Breast epithelium (tissue), 4 donors: ENCODE measurements around the gene CCDC34. TPM values are rescaled to one million over a fixed set of nuclear protein-coding genes. Genes with fewer than 3 reads are reported as not detected.
A peak's percentile ranks its signal among the peaks of the same experiment; 100 is the strongest.
"Not testable (repeated sequence)": the region's sequence is repeated elsewhere in the genome, so short reads cannot be mapped to it uniquely, and the experiment has no call there.

Source experiments
- DNase-seq, 2 donors: peaks; one replicate each; pipeline ENCODE4 v3.0.0-alpha.2; 2019; ENCODE audit warnings: low spot score in 2 of 2
- H3K27ac ChIP-seq, 2 donors: fragments of 200-600 bp; sonication (generic) in 1 of 2; one replicate each; pipeline ENCODE4 v1.5.1; 2016 to 2019; ENCODE audit warnings: mild to moderate bottlenecking in 1 of 2
- H3K27me3 ChIP-seq, 2 donors: fragments of 200-600 bp; sonication (generic) in 1 of 2; one replicate each; pipeline versions ENCODE4 v1.5.1 to v1.6.0; 2017 to 2019; ENCODE audit warnings: control low read depth in 1 of 2, mild to moderate bottlenecking in 1 of 2
- H3K36me3 ChIP-seq: fragments of 200-600 bp; one replicate; pipeline ENCODE4 v1.5.1; 2019
- H3K4me1 ChIP-seq, 2 donors: fragments of 200-600 bp; sonication (generic); one replicate each; pipeline ENCODE4 v1.5.1; 2016 to 2019; ENCODE audit warnings: control low read depth in 1 of 2
- H3K4me3 ChIP-seq, 3 donors: fragments of 200-600 bp; sonication (generic); 1 replicate in 2 of 3; 2 replicates in 1 of 3; pipeline ENCODE4 v1.5.1; 2016 to 2019; ENCODE audit warnings: mild to moderate bottlenecking in 3 of 3, moderate library complexity in 2 of 3
- H3K9me3 ChIP-seq, 2 donors: fragments of 200-600 bp; sonication (generic) in 1 of 2; one replicate each; pipeline ENCODE4 v1.5.1; 2016 to 2019; ENCODE audit warnings: control low read depth in 1 of 2
- POLR2A ChIP-seq: fragments of 450-650 bp; IDR thresholded peaks from one replicate; pipeline ENCODE4 v1.6.1; 2016; ENCODE audit warnings: antibody characterized with exemption, mild to moderate bottlenecking, moderate library complexity
- POLR2AphosphoS5 ChIP-seq, 3 donors: sonication (generic); formaldehyde crosslinking; IDR thresholded peaks; one replicate each; pipeline ENCODE4 v1.6.1; 2017; ENCODE audit warnings: antibody characterized with exemption in 3 of 3
- intact Hi-C: fragments of 100-400 bp; cut with DNase I; formaldehyde crosslinking; loops from one replicate; pipeline ENCODE4 v1.15.1; 2023; ENCODE audit warnings: low total_unique reads
- total RNA-seq, 3 donors: library from RNA; depleted of rRNA; stranded (reverse); fragments of >200 nt; gene quantifications; one replicate each; pipeline ENCODE4 v1.1.0, GENCODE V29; 2016
- TF ChIP-seq, protein P1 (sequence below), 3 donors: fragments of 450-650 bp; IDR thresholded peaks; one replicate each; pipeline ENCODE4 v1.5.1; 2016 to 2017; ENCODE audit warnings: antibody characterized with exemption in 3 of 3, mild to moderate bottlenecking in 3 of 3, moderate library complexity in 3 of 3

Gene CCDC34
- total RNA-seq, 3 donors from 2014 or later = 2.2 to 9.7 (median 4.9) TPM

DNA sequence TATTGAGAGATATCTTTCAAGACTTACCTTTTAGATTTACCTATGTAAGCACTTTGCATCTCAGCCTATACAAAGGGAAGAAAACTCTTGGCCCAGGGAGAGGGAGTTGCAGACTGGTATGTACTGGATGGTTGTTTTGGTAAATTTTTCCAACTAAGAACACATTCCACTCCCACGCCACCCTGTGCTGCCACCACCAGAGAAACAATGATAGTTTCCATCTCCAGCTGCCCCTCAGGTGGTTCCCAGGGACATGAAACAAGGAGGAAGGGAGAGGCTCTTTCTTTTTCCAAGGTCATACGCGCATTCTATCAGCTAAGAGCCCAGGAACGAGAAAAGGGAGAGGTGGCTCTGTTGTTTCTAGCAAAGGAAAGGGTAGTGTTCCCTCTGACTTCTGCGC lies 34.4 kb downstream of the CCDC34 start:
- intact Hi-C loops = no loop called here
- no peaks in the 10 kb centered on the region for H3K36me3 ChIP-seq
- no peaks in the 10 kb centered on the region for H3K9me3 ChIP-seq
- no peaks in the 10 kb centered on the region for H3K4me1 ChIP-seq
- peak in 1 of 3 donors; percentile 13 for TF ChIP-seq POLR2AphosphoS5 (IDR thresholded peaks at IDR 0.05)
- TF ChIP-seq, protein P1, sequence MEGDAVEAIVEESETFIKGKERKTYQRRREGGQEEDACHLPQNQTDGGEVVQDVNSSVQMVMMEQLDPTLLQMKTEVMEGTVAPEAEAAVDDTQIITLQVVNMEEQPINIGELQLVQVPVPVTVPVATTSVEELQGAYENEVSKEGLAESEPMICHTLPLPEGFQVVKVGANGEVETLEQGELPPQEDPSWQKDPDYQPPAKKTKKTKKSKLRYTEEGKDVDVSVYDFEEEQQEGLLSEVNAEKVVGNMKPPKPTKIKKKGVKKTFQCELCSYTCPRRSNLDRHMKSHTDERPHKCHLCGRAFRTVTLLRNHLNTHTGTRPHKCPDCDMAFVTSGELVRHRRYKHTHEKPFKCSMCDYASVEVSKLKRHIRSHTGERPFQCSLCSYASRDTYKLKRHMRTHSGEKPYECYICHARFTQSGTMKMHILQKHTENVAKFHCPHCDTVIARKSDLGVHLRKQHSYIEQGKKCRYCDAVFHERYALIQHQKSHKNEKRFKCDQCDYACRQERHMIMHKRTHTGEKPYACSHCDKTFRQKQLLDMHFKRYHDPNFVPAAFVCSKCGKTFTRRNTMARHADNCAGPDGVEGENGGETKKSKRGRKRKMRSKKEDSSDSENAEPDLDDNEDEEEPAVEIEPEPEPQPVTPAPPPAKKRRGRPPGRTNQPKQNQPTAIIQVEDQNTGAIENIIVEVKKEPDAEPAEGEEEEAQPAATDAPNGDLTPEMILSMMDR (IDR thresholded peaks at IDR 0.05) = no peak
- peak overlapping the region; percentile 52 to 78 for H3K27ac ChIP-seq
- no peak overlapping the region for H3K4me3 ChIP-seq
- H3K27me3 ChIP-seq = no peaks in the 10 kb centered on the region
- peak in 1 of 2 donors; percentile 74 for DNase-seq

DNA sequence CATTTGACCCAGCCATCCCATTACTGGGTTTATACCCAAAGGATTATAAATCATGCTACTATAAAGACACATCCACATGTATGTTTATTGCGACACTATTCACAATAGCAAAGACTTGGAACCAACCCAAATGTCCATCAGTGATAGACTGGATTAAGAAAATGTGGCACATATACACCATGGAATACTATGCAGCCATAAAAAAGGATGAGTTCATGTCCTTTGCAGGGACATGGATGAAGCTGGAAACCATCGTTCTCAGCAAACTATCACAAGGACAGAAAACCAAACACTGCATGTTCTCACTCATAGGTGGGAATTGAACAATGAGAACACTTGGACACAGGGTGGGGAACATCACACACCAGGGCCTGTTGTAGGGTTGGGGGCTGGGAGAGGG lies 36.0 kb downstream of the CCDC34 start:
- DNase-seq, H3K4me1 ChIP-seq, intact Hi-C loops, H3K27ac ChIP-seq, H3K4me3 ChIP-seq, H3K27me3 ChIP-seq, H3K9me3 ChIP-seq, H3K36me3 ChIP-seq: not testable (repeated sequence)

DNA sequence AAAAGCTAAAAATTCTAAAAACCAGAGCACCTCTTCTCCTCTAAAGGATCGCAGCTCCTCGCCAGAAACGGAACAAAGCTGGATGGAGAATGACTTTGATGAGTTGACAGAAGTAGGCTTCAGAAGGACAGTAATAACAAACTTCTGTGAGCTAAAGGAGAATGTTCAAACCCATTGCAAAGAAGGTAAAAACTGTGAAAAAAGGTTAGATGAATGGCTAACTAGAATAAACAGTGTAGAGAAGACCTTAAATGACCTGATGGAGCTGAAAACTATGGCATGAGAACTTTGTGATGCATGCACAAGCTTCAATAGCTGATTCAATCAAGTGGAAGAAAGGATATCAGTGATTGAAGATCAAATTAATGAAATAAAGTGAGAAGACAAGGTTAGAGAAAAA lies 40.8 kb downstream of the CCDC34 start:
- intact Hi-C loops, H3K27me3 ChIP-seq, H3K9me3 ChIP-seq, H3K36me3 ChIP-seq, H3K4me3 ChIP-seq, H3K27ac ChIP-seq, DNase-seq, H3K4me1 ChIP-seq: not testable (repeated sequence)

DNA sequence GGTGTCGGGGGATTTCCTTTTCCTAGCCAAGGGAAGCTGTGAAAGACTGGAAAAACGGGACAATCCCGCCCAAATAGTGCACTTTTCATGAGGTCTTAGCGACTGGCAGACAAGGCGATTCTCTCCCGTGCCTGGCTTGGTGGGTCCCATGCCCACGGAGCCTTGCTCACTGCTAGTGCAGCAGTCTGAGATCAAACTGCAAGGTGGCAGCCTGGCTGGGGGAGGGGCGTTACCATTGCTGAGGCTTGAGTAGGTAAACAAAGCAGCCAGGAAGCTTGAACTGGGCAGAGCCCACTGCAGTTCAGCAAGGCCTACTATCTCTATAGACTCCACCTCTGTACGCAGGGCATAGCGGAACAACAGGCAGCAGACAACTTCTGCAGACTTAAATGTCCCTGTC lies 41.7 kb downstream of the CCDC34 start:
- intact Hi-C loops, H3K4me3 ChIP-seq, H3K27ac ChIP-seq, H3K27me3 ChIP-seq, H3K4me1 ChIP-seq, H3K9me3 ChIP-seq, H3K36me3 ChIP-seq, DNase-seq: not testable (repeated sequence)

DNA sequence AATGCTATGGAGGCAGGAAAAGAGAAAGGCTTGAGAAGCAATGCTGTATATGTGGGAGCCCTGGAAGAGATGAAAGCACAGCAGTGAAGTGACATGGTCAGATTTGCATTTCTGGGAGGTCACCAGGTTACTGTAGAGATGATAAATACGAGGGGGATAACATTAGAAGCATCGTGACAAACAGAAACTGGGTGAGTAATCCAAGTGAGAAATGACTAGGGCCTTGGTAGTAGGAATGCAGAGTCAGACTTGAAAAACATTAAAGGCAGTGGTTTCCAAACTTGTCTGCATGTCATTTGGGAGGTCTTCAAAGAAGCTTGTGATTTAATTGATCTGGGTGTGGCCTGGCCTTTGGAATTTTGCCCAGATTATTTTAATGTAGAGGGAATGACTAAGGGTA lies 43.9 kb downstream of the CCDC34 start:
- intact Hi-C loops = no loop called here
- no peak overlapping the region for H3K27ac ChIP-seq
- DNase-seq = no peak
- no peak overlapping the region for H3K4me3 ChIP-seq
- H3K36me3 ChIP-seq = no peaks in the 10 kb centered on the region
- TF ChIP-seq POLR2A = no peak
- H3K9me3 ChIP-seq = no peaks in the 10 kb centered on the region
- no peaks in the 10 kb centered on the region for H3K27me3 ChIP-seq
- no peaks in the 10 kb centered on the region for H3K4me1 ChIP-seq

DNA sequence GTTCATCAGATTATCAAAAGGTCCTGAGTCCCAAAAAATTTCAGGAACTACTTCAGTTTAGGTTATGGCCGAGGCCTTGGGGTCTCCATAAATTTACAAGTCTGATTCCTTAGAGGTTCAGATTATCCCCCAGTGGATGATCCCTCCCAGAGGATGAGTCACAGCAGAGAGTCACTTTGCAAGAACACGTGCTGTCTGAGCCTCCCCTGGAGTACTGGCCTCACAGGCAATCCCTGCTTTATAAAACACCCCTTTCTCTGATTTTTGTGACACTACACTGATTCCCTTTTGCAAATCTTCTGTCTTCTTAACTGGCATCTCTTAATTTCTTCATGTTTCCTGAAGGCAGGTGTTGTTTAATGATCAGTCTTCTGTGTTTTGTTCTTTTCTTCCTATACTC lies 45.3 kb downstream of the CCDC34 start:
- no peaks in the 10 kb centered on the region for H3K9me3 ChIP-seq
- no peak overlapping the region for H3K4me3 ChIP-seq
- no peak for DNase-seq
- no peak for TF ChIP-seq POLR2A
- TF ChIP-seq, protein P1 (IDR thresholded peaks at IDR 0.05) = no peak
- no peak overlapping the region for H3K27ac ChIP-seq
- no peaks in the 10 kb centered on the region for H3K36me3 ChIP-seq
- no peaks in the 10 kb centered on the region for H3K4me1 ChIP-seq
- intact Hi-C loops = no loop called here
- no peaks in the 10 kb centered on the region for H3K27me3 ChIP-seq

DNA sequence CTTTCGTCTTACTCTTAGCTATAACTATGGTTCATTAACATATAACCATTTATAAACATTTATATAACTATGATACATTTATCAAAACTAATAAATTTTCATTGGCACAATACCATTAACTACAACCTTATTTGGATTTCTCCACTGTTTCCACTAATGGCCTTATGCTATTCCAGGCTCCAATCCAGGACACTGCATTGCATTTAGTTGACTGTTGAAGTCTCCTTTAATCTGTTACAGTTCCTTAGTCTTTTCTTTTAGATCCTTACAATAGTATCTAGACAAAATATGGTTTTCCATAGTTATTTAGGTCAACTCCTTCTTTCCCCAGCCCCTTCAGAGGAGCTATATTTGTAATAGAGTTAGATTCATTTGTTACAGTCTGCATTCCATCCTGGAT lies 47.2 kb downstream of the CCDC34 start:
- no peak for TF ChIP-seq POLR2A
- TF ChIP-seq, protein P1 (IDR thresholded peaks at IDR 0.05) = no peak
- no peak for TF ChIP-seq POLR2AphosphoS5 (IDR thresholded peaks at IDR 0.05)
- intact Hi-C loops = no loop called here
- H3K36me3 ChIP-seq = no peaks in the 10 kb centered on the region
- H3K9me3 ChIP-seq = no peaks in the 10 kb centered on the region
- H3K4me3 ChIP-seq = no peak overlapping the region
- no peak for DNase-seq
- no peak overlapping the region for H3K27ac ChIP-seq
- H3K27me3 ChIP-seq = no peaks in the 10 kb centered on the region
- no peaks in the 10 kb centered on the region for H3K4me1 ChIP-seq
